Neural progenitor cell (in vitro differentiated cells): ENCODE results near the gene GRIP1.

Source experiments
- EZH2 ChIP-seq: fragments of 200-600 bp; sonication (generic); IDR thresholded peaks from 2 replicates; pipeline ENCODE4 v1.6.1; 2017; ENCODE audit warnings: antibody characterized with exemption, mild to moderate bottlenecking, moderate library complexity
- TF ChIP-seq, protein P1 (sequence below): fragments of 200-600 bp; sonication (generic); IDR thresholded peaks from 2 replicates; pipeline ENCODE4 v1.5.1; 2017; ENCODE audit warnings: antibody characterized with exemption, mild to moderate bottlenecking

DNA sequence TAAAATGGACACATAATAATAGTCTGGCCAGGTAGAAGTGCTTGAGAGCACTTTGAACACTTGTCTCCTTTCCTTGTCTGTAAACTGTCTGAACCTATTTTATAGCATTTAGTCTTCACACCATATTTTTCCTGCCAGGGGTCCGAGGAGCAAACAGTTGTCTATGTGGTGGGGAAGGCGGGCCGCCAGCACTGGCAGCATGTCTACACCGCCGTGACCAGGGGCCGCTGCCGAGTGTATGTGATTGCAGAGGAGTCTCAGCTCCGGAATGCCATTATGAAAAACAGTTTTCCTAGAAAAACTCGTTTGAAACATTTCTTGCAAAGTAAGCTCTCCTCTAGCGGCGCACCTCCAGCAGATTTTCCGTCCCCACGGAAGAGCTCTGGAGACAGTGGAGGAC is 347.9 kb downstream of the GRIP1 start:
- TF ChIP-seq, protein P1, sequence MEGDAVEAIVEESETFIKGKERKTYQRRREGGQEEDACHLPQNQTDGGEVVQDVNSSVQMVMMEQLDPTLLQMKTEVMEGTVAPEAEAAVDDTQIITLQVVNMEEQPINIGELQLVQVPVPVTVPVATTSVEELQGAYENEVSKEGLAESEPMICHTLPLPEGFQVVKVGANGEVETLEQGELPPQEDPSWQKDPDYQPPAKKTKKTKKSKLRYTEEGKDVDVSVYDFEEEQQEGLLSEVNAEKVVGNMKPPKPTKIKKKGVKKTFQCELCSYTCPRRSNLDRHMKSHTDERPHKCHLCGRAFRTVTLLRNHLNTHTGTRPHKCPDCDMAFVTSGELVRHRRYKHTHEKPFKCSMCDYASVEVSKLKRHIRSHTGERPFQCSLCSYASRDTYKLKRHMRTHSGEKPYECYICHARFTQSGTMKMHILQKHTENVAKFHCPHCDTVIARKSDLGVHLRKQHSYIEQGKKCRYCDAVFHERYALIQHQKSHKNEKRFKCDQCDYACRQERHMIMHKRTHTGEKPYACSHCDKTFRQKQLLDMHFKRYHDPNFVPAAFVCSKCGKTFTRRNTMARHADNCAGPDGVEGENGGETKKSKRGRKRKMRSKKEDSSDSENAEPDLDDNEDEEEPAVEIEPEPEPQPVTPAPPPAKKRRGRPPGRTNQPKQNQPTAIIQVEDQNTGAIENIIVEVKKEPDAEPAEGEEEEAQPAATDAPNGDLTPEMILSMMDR: no peak
- TF ChIP-seq EZH2: no peak
